Activated CD8-positive, alpha-beta memory T cell treated with anti-CD3 and anti-CD28 coated beads for 4 hours (primary cell): ENCODE measurements around the gene HOXD10.

Experiments used
- DNase-seq, 2 donors: peaks; one replicate each; pipeline ENCODE4 v3.0.0-alpha.2; 2020; ENCODE audit warnings: low read depth in 2 of 2

Gene HOXD10

GRCh38 chr2:176123411-176124109 is 7.0 kb downstream of the HOXD10 start:
- DNase-seq, result no peak

GRCh38 chr2:176124110-176124946 is 7.8 kb downstream of the HOXD10 start:
- DNase-seq, result no peak

- no peak for DNase-seq
These were observed 8.6 kb downstream of the HOXD10 start for GRCh38 chr2:176124947-176125771.

- DNase-seq, result no peak
These were observed 9.1 kb downstream of the HOXD10 start for GRCh38 chr2:176125772-176126054.

GRCh38 chr2:176126929-176127773 is 10.6 kb downstream of the HOXD10 start:
- DNase-seq, result peak; percentile 28 to 48

- DNase-seq, result no peak
These were observed 11.1 kb downstream of the HOXD10 start for GRCh38 chr2:176127774-176128072.

GRCh38 chr2:176128172-176128981 is 11.8 kb downstream of the HOXD10 start:
- DNase-seq, result no peak

- no peak for DNase-seq
These were observed 12.6 kb downstream of the HOXD10 start, which contains the start of gene HOXD8 for GRCh38 chr2:176128982-176129796. Gene HOXD8, plus strand, starts transcription at chr2:176129705. Its CDS starts 662 bp downstream, at chr2:176130367.

GRCh38 chr2:176129813-176130146 is 13.2 kb downstream of the HOXD10 start:
- no peak for DNase-seq

- DNase-seq, result no peak
These were observed 13.8 kb downstream of the HOXD10 start for GRCh38 chr2:176130147-176130956.

GRCh38 chr2:176130957-176131847 is 14.6 kb downstream of the HOXD10 start:
- DNase-seq, result no peak

- DNase-seq, result no peak
These were observed 15.2 kb downstream of the HOXD10 start for GRCh38 chr2:176131848-176132158.

- DNase-seq, result no peak
These were observed 15.9 kb downstream of the HOXD10 start for GRCh38 chr2:176132205-176133171.

GRCh38 chr2:176133389-176133788 is 16.8 kb downstream of the HOXD10 start:
- no peak for DNase-seq

GRCh38 chr2:176134035-176134434 is 17.5 kb downstream of the HOXD10 start:
- DNase-seq, result no peak

GRCh38 chr2:176135035-176135440 is 18.5 kb downstream of the HOXD10 start:
- DNase-seq, result no peak
